DMS53 treated with DMSO at 0.1 percent for 48 hours (cell line): ENCODE results near the gene ZNF236.
"Not testable (repeated sequence)": the region's sequence is repeated elsewhere in the genome, so short reads cannot be mapped to it uniquely, and the experiment has no call there.

Source experiments
- DNase-seq: peaks from one replicate; lab custom pipeline; 2025; ENCODE audit not compliant: unreplicated experiment; lab: John Stamatoyannopoulos, UW

Gene ZNF236

DNA sequence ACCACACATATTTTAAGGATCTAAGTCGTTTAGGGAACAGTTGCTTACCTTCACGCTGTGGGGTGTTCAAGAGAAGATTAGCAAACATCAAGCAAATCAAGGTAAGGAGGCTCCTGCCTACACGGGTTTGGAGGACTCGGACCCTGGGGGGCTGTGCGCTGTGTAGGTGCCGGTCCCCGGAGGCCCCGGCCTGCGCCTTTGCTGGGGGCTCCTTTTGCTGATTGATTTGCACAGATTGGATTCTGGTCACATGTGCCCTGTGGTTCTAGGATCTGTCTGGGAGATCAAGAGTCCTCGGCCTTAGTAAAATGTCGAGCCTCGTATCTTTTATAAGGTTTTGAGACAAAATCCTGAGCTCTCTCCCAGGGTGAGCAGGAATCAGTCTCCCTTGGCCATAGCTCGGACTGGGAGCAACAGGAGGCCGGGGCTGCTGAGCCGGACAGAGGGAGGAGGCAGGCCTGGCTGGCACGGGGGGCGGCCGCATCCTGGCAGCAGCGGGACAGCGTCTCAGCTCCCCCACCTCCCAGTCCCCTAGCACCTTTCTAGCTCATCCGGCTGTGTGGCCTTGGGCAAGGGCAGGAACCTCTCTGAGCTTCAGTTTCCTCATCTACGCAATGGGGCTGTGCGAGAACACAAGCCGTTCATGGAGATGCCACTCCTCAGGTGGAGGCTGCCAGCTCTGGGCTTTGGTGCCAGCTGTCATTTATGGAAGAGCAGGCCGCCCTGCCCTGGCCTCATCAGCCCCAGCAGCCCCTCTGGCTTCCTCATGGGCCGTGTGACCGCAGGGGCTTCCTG is 163.0 kb downstream of the ZNF236 start:
- DNase-seq: no peak

DNA sequence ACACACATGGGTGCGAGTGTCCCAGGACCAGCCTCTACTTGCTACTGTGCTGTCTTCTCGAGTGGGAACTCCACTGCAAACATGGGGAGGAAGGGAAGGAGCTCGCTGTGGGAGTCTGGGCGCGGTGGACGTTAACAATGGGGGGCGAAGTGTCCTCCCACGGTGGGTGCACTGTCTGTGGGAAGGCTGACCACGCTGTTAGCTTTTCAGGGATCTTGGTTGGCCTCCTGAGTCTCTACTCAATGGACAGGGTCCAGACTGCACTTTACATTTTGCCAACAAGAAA is 163.5 kb downstream of the ZNF236 start:
- no peak for DNase-seq

DNA sequence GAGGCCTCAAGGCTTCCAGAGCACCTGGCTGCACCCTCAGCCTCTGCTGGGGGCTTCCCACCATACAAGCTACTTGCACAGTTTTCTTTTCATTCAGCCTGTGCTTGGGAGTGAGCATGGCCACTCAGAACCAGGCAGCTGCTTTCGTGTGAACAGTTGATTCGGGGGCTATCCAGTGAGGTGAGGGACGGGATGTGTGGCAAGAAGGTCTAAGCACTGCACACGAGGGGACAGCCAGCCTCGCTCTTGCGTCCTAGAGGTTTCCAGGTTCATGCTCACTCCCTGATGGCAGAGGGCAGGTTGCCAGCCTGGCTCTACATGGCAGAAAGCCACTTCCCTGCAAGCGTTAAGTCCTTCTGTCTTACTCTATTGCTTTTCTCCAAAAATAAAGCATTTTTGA is 164.0 kb downstream of the ZNF236 start:
- DNase-seq: no peak

DNA sequence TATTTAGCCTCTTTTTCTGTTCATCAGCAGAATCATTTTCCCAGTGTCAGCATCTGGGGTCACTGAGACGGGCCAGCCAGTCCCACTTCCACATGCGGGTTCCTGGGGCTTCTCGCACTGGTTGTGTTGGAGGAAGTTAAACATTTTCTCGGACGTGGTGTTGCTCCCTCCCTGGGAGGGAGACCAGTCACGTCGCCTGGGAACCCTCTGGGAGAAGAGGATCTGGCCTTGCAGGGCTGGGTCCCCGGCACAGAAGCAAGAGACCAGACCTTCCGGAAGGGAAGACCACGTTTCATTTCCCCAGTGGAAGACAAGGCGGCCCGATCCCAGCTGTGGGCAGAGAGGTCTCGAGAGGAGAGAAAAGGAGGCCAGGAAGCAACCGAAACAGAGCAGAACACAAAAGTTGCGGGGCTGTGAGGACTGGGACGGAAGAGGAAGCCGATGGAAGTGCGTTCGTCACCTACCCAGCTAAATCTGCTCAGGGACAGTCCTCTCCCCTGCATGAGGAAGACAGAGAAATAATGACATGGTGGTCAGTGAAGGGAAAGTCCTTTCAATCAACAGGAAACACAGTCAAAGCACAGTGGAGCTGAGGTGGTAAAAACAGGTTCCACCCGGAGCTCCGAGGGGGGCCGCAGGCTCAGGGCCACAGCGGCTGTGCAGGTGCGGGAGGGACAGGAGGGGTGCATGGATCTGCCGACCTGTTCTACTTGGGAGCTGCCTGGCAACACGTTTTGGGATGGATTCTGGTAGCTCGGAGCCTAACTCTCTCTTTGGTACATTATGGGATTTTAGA is 165.9 kb downstream of the ZNF236 start:
- DNase-seq: no peak

DNA sequence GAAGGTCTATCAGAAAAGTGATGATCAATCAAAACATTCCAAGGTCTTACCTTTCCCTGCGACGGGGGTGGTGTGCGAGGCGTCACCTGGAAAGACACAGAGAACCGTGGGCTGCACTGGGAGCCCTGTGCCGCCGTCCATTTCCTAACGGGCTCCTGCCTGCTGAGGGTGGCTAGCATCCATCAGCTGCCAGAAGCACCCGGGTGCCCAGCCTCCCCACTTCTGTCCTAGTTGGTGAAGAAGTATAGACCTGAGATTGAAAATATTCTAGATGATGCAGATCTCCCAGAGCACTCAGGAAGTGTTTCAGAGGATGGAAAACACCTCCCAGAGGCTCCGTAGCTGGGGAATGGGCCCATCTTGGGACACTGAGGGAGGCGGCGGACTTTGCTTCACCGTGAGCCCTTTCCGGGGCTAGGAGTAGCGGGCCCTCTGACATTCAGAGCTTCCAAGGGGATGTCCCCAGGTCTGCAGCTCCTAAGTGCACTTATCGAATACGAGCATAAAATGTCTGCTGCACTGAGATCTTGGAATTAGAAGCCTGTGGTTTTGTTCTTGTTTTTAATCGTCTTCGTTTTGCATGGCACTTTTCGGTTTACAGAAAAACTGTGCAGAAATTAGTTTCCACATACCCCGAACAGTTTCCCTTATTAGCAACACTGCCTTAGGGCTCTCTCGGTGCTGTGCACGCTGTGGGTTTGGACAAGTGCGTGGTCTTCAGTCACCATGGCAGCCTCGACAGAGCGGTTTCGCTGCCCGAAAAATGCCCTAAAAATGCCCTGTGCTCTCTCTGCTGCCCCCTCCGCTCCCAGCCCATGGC is 166.7 kb downstream of the ZNF236 start:
- no peak for DNase-seq

DNA sequence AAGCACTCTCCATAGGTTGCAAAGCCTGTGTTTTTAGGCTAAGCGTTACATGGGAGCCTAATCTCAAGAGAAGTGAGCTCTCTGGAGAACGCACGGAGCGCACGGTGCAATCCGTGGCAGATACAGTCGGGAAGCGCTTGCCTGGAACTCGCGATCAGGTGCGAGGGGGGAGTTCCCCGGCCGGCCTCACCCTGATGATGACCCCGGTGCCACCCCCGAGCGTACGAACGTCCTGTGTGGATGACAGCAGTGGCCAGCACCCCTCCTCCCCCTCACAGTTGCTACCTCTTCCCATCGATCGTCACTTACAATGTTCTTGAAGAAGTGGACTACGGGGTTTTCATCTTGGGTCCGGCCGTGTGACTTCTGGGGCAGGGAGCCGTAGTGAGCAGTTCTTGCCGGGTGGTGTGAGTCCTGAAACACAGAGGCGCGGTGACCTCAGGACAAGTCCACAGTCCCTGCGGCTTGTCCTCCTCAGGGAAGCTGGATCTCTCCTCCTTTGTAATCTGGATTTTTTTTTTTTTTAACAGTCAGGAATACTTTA is 167.4 kb downstream of the ZNF236 start:
- no peak for DNase-seq

DNA sequence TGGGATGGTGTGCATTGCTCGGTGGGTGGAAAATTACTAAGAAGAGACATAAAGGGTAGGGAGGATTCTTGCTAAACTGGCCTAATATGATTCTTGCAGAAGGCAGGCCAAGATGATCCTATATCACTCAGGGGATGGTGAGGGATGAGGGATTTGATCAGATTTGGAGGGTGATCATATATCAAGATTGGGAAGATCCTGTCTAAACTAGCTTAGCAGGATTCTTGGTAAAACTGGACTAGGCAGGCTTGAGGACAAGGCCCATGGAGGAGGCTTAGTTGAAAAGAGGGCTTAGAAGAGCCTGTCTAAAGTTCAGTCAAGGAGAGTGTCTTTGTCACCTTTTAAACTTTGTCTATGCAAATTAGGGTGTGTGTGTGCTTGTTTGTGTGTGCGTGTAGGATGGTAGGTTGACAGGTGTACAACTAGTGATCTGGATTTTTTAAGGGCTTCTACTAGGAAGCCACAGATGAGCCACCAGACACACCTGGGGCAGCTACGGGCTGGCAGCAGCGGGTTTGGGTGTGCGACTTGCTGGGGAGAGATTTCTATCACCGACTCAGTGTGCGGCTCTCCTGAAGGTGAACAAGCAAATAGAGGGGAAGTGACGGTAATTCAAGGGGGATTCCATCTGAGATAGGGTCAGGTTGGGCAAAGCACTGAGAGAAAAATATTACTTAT is 168.1 kb downstream of the ZNF236 start:
- DNase-seq: not testable (repeated sequence)

DNA sequence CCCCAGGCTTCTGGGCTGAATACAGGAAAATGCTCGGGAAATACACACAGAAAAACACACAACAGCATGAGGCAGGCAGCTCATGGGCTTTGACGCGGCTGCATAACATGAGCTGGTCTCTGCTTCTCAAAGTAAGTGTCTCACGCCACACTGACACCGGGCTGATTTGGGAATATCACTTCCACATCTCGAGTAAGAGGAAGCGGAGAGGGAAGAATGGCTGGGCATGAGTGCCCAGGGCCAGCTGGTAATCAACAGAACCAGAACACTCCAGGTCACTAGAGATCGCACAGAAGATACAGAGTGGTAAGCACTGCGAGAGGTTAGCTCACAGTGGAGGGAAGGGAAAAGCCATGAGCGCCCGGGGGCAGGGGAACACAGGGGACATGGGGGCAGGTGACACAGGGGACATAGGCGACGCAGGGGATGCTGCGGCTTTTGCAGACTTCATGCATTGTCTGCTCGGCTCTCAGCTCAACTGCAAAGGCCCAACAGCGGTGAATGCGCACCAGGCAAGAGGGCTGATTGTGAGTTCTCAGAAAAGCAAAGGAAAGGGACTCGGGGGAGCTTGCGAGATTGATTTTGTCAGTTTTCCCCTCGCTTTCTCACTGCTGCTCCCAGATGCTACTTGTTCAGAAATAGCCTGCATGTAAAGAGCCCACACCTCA is 168.8 kb downstream of the ZNF236 start:
- DNase-seq: no peak

DNA sequence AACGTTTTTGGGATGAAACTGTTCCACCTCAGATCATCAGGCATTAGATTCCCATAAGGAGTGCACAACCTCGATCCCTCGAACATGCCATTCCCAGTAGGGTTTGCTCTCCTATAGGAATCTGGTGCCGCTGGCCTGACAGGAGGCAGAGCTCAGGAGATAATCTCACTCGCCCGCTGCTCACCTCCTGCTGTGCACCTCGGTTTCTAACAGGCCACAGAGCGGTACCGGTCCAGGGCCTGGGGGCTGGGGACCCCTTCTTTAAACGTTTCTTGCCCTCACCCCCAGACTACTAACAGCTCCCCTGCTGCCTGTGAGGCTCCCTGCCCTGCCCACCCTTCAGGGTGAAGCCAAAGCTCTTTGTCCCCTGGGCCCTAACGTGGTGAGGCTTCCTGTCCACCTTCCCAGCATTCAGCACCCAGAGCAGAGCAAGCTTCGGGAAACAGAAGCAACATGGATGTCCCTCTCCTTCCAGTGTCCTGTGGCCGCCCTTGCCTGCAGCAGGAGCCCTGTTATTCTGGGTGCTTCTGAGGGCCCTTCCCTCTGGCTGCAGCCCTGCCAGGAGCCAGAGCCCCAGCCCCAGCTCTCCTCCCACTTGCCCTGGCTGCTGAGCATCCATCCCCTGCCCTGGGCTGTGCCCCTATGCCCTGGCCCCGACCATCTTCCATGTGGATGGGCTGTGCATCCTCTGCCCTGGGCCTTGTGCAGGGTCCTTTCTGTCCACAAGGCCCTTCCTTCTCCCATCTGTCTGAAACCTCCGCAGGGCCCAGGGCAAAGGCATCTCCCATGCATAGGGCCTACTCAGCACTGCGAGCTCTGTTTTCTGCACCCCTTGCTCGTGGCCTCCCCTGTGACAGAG is 170.1 kb downstream of the ZNF236 start:
- no peak for DNase-seq

DNA sequence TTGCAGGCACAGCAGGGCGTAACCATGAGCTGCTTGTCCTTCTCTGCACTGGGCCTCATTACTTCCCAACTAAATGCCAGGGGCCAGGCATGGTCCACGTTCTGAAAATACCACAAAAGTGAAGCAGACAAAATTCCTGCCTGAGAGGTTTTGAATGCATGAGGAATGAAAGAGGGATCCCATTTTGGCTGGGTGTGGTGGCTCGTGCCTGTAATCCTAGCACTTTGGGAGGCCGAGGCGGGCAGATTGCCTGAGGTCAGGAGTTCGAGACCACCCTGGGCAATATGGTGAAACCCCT is 170.7 kb downstream of the ZNF236 start:
- DNase-seq: no peak

DNA sequence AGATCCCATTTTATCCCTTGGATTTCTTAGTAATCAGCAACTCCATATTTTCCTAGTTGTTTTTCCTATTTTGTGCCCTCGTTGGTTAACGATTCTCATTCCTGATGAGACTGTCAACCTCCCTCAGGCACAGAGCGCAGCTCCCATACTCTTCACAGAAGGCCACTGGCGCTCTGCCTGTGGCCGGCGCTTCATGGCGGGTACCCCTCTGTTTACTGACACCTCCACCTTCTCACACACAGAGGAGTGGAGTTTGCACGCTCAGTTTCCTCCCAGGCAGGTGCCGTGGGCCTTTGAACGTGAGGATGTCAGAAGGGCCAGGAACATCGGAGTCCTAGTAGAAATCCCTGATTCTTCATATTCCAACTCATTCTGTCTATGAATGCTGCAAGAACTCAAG is 171.2 kb downstream of the ZNF236 start:
- DNase-seq: no peak

DNA sequence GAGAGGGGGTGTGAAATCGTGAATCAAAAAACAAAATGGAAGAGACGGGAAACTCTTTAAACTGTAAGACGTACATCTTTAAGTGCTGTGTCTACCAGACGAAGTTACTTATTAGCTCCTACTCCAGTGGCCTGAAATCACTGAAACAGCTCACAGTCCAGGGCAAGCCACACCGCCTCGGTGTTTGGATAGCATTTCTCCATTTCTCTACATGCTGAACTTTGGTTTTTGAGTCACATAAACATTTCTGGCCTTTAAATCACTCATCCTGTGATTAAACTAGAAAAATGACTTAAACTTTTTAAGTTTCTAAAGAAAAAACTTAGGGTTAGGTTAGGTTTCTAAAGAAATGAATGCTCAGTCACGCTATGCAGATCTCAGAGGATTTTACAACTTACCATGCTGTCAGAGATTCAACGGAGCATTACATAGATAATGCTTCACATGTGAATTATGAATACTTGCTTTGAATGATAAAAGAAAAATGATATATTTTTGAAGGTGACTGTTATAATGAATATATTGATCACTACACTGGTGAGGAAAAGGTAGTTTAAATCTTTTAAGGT is 171.8 kb downstream of the ZNF236 start:
- DNase-seq: no peak

DNA sequence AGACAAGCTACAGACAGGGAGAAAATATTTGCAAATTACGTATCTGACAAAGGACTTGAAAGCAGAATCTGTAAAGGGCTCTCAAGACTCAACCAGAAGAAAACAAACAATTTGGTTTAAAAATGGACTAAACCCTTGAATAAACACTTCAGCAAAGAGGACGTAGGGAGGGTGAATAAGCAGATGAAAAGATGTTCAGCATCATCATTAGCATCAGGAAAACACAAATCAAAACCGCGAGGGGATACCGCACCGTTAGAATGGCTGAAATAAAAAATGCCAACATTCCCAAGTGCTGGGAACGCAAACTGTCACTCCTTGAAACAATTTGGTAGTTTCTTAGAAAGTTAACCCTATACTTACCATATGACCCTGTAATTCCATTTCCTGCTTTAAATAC is 173.5 kb downstream of the ZNF236 start:
- no peak for DNase-seq

DNA sequence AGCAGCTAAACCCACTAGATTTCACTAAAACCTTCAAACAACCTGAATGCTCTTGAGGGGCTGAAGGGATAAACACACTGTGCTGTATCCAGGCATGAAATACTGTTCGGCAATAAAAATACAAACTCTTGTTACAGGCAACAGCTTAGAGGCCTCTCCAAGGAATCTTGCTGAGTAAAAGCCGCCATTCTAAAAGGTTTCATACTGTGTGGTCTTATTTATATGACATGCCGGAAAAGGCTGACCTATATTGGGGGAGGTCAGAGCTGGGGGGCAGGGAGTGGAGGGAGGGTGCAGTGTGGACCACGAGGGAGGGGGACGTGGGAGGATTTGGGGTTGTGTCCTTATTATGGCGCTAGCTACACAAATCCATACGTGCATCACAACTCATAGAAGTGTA is 174.1 kb downstream of the ZNF236 start:
- DNase-seq: no peak

DNA sequence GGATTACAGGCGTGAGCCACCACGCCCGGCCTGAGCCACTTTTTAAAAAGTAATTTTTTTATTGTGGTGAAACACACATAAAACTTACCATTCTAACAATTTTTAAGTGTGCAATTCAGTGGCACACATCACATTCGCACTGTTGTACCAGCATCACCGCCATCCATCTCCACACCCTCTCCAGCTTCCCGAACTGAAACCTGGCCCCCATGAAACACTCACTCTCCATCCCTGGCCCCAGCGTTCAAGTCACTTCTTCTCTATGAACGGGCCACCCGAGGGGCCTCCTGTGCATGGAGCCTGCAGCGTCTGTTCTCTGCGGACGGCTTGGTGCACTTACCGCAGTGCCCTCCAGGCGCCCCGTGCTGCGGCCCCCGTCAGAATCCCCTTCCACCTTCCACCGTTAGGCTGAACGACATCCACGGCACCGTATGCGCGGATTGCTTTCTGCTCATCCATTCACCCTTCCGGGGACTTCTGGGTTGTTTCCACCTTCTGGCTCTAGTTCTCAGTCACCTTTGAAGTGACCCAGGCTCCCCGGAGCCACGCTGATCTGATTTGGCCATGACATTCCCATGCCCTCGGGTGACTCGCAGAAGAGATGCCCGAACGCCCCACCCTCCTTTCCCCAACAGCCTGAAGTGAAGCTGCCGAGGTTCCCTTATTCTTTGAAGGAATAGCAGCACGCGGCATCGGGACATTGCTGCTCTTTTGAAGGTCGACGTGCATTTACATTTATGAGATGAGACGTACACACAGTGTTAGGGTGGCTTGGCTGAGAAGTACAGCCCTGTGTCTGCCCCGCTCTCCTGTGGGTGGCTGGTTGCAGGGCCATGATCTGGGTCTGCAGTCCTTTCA is 175.8 kb downstream of the ZNF236 start:
- DNase-seq: no peak

DNA sequence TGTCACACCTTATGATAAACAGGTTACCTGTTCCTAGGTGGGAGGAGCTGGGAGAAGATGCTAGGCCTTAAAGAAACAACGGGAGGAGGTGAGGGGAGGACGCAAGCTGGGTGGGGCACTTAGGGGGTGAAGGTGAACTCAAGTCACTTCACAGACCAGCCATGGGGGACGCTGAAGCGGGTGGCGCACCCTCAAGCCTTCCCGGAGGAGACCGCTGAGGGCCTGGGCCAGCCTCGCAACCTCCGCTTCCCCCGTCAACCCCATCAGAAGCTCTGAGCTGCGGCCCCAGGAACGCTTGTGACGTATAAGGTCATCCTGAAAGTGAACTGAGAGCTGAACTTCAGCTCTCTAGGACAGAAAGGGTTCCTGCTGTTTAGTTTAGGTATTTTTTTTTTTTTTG is 176.7 kb downstream of the ZNF236 start:
- no peak for DNase-seq

DNA sequence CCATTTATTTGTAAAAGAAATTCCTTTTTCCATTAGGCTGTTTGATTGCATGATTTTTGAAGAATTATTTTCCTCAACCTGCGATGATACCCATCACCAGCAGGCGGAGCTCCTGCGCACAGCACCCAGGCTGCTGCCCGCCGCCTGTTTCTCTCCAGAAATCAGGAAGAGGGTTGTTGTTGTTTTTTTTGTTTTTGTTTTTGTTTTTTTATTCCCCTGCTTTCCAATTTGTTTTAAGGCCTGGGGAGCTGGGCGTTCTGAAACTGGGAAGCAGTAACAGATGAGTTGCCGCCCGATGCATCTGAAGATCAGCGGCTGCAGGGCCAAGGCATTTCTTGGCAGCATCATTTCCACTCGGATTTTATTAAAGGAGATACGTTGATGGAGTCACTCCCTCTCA is 178.2 kb downstream of the ZNF236 start:
- peak; percentile 47 for DNase-seq

DNA sequence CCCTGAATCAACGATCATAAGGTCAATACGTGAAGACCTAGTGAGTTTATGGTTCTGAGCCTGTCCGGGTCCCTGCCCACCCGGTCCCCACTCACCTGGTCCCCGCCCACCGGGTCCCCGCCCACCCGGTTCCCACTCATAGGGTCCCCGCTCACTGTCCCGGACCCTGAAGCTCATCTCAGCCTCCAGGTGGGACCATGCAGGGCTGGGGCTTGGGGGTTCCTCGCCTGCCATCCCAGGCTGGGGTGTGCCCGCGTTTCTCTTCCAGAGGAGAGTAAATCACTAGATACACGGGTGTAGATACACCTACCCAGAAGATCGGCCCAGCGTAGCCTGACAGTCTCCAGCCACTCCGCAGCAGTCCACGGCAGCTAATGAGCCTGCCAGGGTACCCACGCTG is 178.7 kb downstream of the ZNF236 start:
- no peak for DNase-seq

DNA sequence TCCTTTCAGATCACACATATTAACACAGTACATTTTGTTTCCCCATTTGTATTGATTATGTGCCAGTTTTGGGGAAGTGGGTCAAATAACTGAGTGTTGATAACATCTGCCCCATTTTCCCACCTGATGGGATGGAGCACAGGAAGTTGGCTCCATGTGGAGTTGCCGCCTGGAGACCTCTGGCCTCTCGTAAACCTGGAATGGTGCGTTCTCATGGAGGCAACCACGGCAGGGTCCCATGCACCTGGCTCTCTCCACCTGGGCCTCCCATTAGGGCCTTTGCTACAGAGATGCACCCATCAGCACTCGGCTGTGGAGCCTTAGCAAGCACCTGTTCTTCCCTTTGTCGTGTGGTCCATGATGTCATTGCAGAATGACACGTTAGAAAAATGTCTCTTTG is 179.6 kb downstream of the ZNF236 start:
- no peak for DNase-seq
